H9 (cell line): ENCODE measurements around the gene ZC3H12C. TPM values are rescaled to one million over a fixed set of nuclear protein-coding genes. Genes with fewer than 3 reads are reported as not detected.

Experiments used
- DNase-seq: peaks from one replicate; pipeline ENCODE4 v3.0.0-alpha.2; 2017
- H2AFZ ChIP-seq: one replicate; pipeline ENCODE4 v1.6.1; 2013; ENCODE audit warnings: mild to moderate bottlenecking, low read length, control low read depth, moderate library complexity
- H2AK5ac ChIP-seq: 2 replicates; pipeline ENCODE4 v1.6.1; 2013; ENCODE audit warnings: low read length, control low read depth, mixed read lengths; ENCODE audit not compliant: insufficient read length
- H2BK120ac ChIP-seq: one replicate; pipeline ENCODE4 v1.6.1; 2013; ENCODE audit warnings: low read depth, mild to moderate bottlenecking, low read length, control low read depth, inconsistent platforms; ENCODE audit not compliant: poor library complexity, severe bottlenecking
- H2BK12ac ChIP-seq: 2 replicates; pipeline ENCODE4 v1.6.1; 2013; ENCODE audit warnings: low read length, control low read depth, mixed read lengths, low read depth; ENCODE audit not compliant: insufficient read length
- H2BK15ac ChIP-seq: 2 replicates; pipeline ENCODE4 v1.6.1; 2013; ENCODE audit warnings: low read depth, low read length, control low read depth
- H2BK20ac ChIP-seq: one replicate; pipeline ENCODE4 v1.6.1; 2013; ENCODE audit warnings: low read depth, mild to moderate bottlenecking, low read length, control low read depth, inconsistent platforms; ENCODE audit not compliant: poor library complexity, severe bottlenecking
- H2BK5ac ChIP-seq: 2 replicates; pipeline ENCODE4 v1.6.1; 2013; ENCODE audit warnings: low read length, control low read depth, mixed read lengths; ENCODE audit not compliant: insufficient read length
- H3K14ac ChIP-seq: 2 replicates; pipeline ENCODE4 v1.6.1; 2013; ENCODE audit warnings: low read length, control low read depth; ENCODE audit not compliant: insufficient read depth
- H3K18ac ChIP-seq: 2 replicates; pipeline ENCODE4 v1.6.1; 2013; ENCODE audit warnings: low read depth, mild to moderate bottlenecking, mixed read lengths, low read length, control low read depth; ENCODE audit not compliant: insufficient read length
- H3K23ac ChIP-seq: 2 replicates; pipeline ENCODE4 v1.6.1; 2013; ENCODE audit warnings: low read length, control low read depth, mixed read lengths, low read depth; ENCODE audit not compliant: insufficient read length
- H3K23me2 ChIP-seq: 2 replicates; pipeline ENCODE4 v1.6.1; 2013; ENCODE audit warnings: low read depth, mild to moderate bottlenecking, mixed read lengths, low read length, control low read depth; ENCODE audit not compliant: insufficient read length, poor library complexity, severe bottlenecking
- H3K27ac ChIP-seq: 2 replicates; pipeline ENCODE4 v1.5.1; 2013; ENCODE audit warnings: low read length, control low read depth, mixed read lengths, low read depth; ENCODE audit not compliant: insufficient read length
- H3K27me3 ChIP-seq: 2 replicates; pipeline ENCODE4 v1.6.1; 2013; ENCODE audit warnings: low read length, control low read depth, inconsistent platforms; ENCODE audit not compliant: insufficient read depth
- H3K4ac ChIP-seq: 2 replicates; pipeline ENCODE4 v1.6.1; 2013; ENCODE audit warnings: low read depth, mild to moderate bottlenecking, control low read depth, inconsistent platforms, low read length, moderate library complexity
- H3K4me1 ChIP-seq: 2 replicates; pipeline ENCODE4 v1.6.1; 2013; ENCODE audit warnings: low read length, control low read depth, inconsistent platforms; ENCODE audit not compliant: insufficient read depth
- H3K4me2 ChIP-seq: 2 replicates; pipeline ENCODE4 v1.6.1; 2013; ENCODE audit warnings: low read length, control low read depth, mixed read lengths; ENCODE audit not compliant: insufficient read length, insufficient read depth
- H3K56ac ChIP-seq: 2 replicates; pipeline ENCODE4 v1.6.1; 2013; ENCODE audit warnings: low read depth, mild to moderate bottlenecking, mixed read lengths, low read length, control low read depth; ENCODE audit not compliant: insufficient read length
- H3K79me1 ChIP-seq: 2 replicates; pipeline ENCODE4 v1.6.1; 2013; ENCODE audit warnings: low read depth, mild to moderate bottlenecking, moderate library complexity, low read length, control low read depth, inconsistent platforms; ENCODE audit not compliant: insufficient read depth, poor library complexity, severe bottlenecking
- H3K79me2 ChIP-seq: 2 replicates; pipeline ENCODE4 v1.6.1; 2013; ENCODE audit warnings: low read length, control low read depth, inconsistent platforms; ENCODE audit not compliant: insufficient read depth
- H3K9ac ChIP-seq: 2 replicates; pipeline ENCODE4 v1.6.1; 2013; ENCODE audit warnings: low read length, control low read depth, mixed read lengths; ENCODE audit not compliant: insufficient read length; ENCODE audit errors: extremely low read depth
- H3K9me3 ChIP-seq: one replicate; pipeline ENCODE4 v1.6.1; 2013; ENCODE audit warnings: low read depth, low read length, inconsistent platforms; ENCODE audit not compliant: control insufficient read depth
- H3T11ph ChIP-seq: one replicate; pipeline ENCODE4 v1.6.1; 2013; ENCODE audit warnings: mild to moderate bottlenecking, low read length, control low read depth, inconsistent platforms
- H4K20me1 ChIP-seq: one replicate; pipeline ENCODE4 v1.6.1; 2013; ENCODE audit not compliant: control insufficient read depth, insufficient read length, insufficient read depth
- H4K5ac ChIP-seq: 2 replicates; pipeline ENCODE4 v1.6.1; 2013; ENCODE audit warnings: low read depth, mild to moderate bottlenecking, mixed read lengths, low read length, control low read depth; ENCODE audit not compliant: insufficient read length
- H4K8ac ChIP-seq: replicated peaks from 2 replicates; pipeline ENCODE4 v1.6.1; 2013; ENCODE audit warnings: low read length, control low read depth, mixed read lengths, low read depth; ENCODE audit not compliant: insufficient read length
- H4K91ac ChIP-seq: 2 replicates; pipeline ENCODE4 v1.6.1; 2013; ENCODE audit warnings: low read depth, mild to moderate bottlenecking, moderate library complexity, mixed read lengths, low read length, control low read depth; ENCODE audit not compliant: insufficient read length
- H3K27ac Mint-ChIP-seq, 3 experiments: 2 replicates in 2 of 3; 3 replicates in 1 of 3; pipeline ENCODE4 v1.8.0; 2020 to 2021; ENCODE audit warnings: mixed read lengths in 3 of 3, mild to moderate bottlenecking in 1 of 3, moderate library complexity in 1 of 3
- H3K27me3 Mint-ChIP-seq: 2 replicates; pipeline ENCODE4 v1.8.0; 2021; ENCODE audit warnings: low read depth, mild to moderate bottlenecking, moderate library complexity, mixed read lengths
- H3K36me3 Mint-ChIP-seq, 3 experiments: 2 replicates in 2 of 3; 3 replicates in 1 of 3; pipeline ENCODE4 v1.8.0; 2020 to 2021; ENCODE audit warnings: low read depth in 3 of 3, mixed read lengths in 3 of 3; ENCODE audit not compliant: insufficient read depth in 1 of 3
- H3K4me1 Mint-ChIP-seq, 2 experiments: 2 replicates each; pipeline ENCODE4 v1.8.0; 2020; ENCODE audit warnings: mixed read lengths in 2 of 2
- H3K4me3 Mint-ChIP-seq, 2 experiments: 2 replicates in 1 of 2; 3 replicates in 1 of 2; pipeline ENCODE4 v1.8.0; 2020 to 2021; ENCODE audit warnings: mild to moderate bottlenecking in 2 of 2, mixed read lengths in 2 of 2, moderate library complexity in 1 of 2
- H3K9me3 Mint-ChIP-seq, 2 experiments: 2 replicates in 1 of 2; 3 replicates in 1 of 2; pipeline ENCODE4 v1.8.0; 2020; ENCODE audit warnings: mild to moderate bottlenecking in 2 of 2, mixed read lengths in 2 of 2, moderate library complexity in 1 of 2
- WGBS: extraction: QIAGEN DNeasy Blood & Tissue Kit; methylation state at CpG from one replicate; pipeline ENCODE4 v1.1.7; 2013; ENCODE audit warnings: missing lambda C conversion rate, low lambda C conversion rate, mixed read lengths; ENCODE audit not compliant: insufficient read length; ENCODE audit errors: extremely low coverage; 5-methylcytosine and 5-hydroxymethylcytosine counted together
- total RNA-seq: library from RNA; stranded (reverse); gene quantifications from 2 replicates; pipeline ENCODE4 v1.2.1, GENCODE V29; 2021
- TF ChIP-seq, protein P1 (sequence below): fragments of 200-600 bp; sonication (generic); conservative IDR thresholded peaks from 3 replicates; pipeline ENCODE4 v1.8.0; 2021; ENCODE audit warnings: antibody characterized with exemption, mild to moderate bottlenecking

The ZC3H12C gene
- total RNA-seq, 1 experiment from 2014 or later = 4.8 TPM

DNA sequence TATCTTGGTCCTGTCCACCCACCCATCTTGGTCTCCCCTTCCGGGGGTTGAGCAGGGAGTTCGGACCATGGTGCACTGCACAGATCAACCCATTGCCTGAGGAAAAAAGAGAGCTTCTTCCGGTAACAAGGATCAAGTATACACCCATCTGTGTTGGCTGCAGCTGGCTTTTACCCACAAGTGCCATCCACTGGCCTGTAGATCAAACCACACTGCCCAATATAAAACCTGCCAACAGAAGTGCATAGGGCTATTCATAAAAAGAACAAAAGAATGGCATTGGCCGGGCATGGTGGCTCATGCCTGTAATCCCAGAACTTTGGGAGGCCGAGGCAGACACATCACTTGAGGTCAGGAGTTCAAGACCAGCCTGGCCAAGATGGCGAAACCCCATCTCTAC is 94.5 kb downstream of the ZC3H12C start:
- H3K56ac ChIP-seq = no peak overlapping the region
- WGBS = no CpG with 5 or more reads among the region's 6 CpGs
- Mint-ChIP-seq H3K27ac (no peak overlapping the region), H3K9me3 (peaks cover 0 to under 1% of the 10 kb centered on the region in 2 experiments; a peak in 1 of 5 replicates), H3K36me3 (no peaks in the 10 kb centered on the region), H3K4me3 (no peak overlapping the region), H3K27me3 (no peaks in the 10 kb centered on the region; the same call in 1 of the 2 replicates), H3K4me1 (peaks cover 25 to 30% of the 10 kb centered on the region in 2 experiments)
- H3K4me1 ChIP-seq = peaks cover 15% of the 10 kb centered on the region; the same call in 1 of the 2 replicates
- no peaks in the 10 kb centered on the region for H3K9me3 ChIP-seq
- H2BK120ac ChIP-seq = no peak overlapping the region
- H3K23me2 ChIP-seq = no peaks in the 10 kb centered on the region
- no peaks in the 10 kb centered on the region for H4K20me1 ChIP-seq
- H2BK15ac ChIP-seq = no peak overlapping the region
- H3K4me2 ChIP-seq = no peak overlapping the region
- no peaks in the 10 kb centered on the region for H3K79me2 ChIP-seq
- no peak overlapping the region for H3K9ac ChIP-seq
- no peak overlapping the region for H4K91ac ChIP-seq
- no peak overlapping the region for H3K23ac ChIP-seq
- H3K79me1 ChIP-seq = no peaks in the 10 kb centered on the region
- H3K4ac ChIP-seq = no peak overlapping the region
- H3T11ph ChIP-seq = no peak overlapping the region
- no peak overlapping the region for H4K8ac ChIP-seq
- no peak overlapping the region for H4K5ac ChIP-seq
- no peak overlapping the region for H3K14ac ChIP-seq
- DNase-seq = no peak
- H2AK5ac ChIP-seq = no peak overlapping the region
- no peak overlapping the region for H2AFZ ChIP-seq
- H2BK12ac ChIP-seq = no peak overlapping the region
- H3K27me3 ChIP-seq = no peaks in the 10 kb centered on the region
- TF ChIP-seq, protein P1, sequence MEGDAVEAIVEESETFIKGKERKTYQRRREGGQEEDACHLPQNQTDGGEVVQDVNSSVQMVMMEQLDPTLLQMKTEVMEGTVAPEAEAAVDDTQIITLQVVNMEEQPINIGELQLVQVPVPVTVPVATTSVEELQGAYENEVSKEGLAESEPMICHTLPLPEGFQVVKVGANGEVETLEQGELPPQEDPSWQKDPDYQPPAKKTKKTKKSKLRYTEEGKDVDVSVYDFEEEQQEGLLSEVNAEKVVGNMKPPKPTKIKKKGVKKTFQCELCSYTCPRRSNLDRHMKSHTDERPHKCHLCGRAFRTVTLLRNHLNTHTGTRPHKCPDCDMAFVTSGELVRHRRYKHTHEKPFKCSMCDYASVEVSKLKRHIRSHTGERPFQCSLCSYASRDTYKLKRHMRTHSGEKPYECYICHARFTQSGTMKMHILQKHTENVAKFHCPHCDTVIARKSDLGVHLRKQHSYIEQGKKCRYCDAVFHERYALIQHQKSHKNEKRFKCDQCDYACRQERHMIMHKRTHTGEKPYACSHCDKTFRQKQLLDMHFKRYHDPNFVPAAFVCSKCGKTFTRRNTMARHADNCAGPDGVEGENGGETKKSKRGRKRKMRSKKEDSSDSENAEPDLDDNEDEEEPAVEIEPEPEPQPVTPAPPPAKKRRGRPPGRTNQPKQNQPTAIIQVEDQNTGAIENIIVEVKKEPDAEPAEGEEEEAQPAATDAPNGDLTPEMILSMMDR = no peak
- H3K27ac ChIP-seq = no peak overlapping the region
- H3K18ac ChIP-seq = no peak overlapping the region
- no peak overlapping the region for H2BK20ac ChIP-seq
- H2BK5ac ChIP-seq = no peak overlapping the region
